Activated T-helper 1 cell treated with anti-CD3 and anti-CD28 coated beads, Interleukin-2, amount 50 U/mL, for 16 hours (primary cell): ENCODE data around the gene FAM162B.
"Not testable (repeated sequence)": the region's sequence is repeated elsewhere in the genome, so short reads cannot be mapped to it uniquely, and the experiment has no call there.

ENCODE experiments used
- DNase-seq, 2 donors: peaks; one replicate each; pipeline ENCODE4 v3.0.0-alpha.2; 2020; ENCODE audit warnings: low read depth in 1 of 2, low spot score in 1 of 2

FAM162B gene

GRCh38 chr6:116730513-116730912 is 35.0 kb downstream of the FAM162B start:
- DNase-seq: no peak

- DNase-seq: no peak
Measured at GRCh38 chr6:116726947-116727346, 38.6 kb downstream of the FAM162B start.

GRCh38 chr6:116714761-116715160 is 50.8 kb downstream of the FAM162B start:
- DNase-seq: no peak

- no peak for DNase-seq
Measured at GRCh38 chr6:116714296-116714695, 51.2 kb downstream of the FAM162B start.

- no peak for DNase-seq
Measured at GRCh38 chr6:116705917-116706316, 59.6 kb downstream of the FAM162B start.

GRCh38 chr6:116703888-116704287 is 61.6 kb downstream of the FAM162B start:
- not testable (repeated sequence) for DNase-seq
